ENCODE data around the gene PEX10. TPM values are rescaled to one million over a fixed set of nuclear protein-coding genes. Genes with fewer than 3 reads are reported as not detected.

The PEX10 gene
- total RNA-seq, 2 donors from 2014 or later: 18.1 to 26.5 TPM

DNA sequence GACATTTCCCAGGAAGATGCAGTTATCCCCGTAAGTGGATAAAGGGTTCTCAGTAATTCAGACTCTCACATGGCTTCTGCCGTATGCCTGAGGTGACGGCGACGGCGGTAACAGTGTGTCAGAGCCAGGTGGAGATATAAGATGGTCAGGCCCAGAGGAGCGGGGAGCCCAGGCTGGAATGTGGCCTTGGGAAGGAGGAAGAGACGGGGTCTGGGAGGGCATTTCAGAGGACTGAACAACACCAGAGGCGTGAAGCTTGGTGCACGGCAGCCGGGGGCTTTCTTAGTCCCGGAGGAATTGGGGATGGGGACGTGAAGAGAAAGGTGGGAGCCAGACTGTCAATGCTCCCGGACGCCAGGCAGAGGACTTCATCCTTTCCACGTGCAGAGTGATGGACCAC lies 19.7 kb downstream of the PEX10 start:
- H3K9me3 ChIP-seq: no peaks in the 10 kb centered on the region
- DNase-seq (no peak), ATAC-seq (no peak)
- peaks cover 0 to 8% of the 10 kb centered on the region in 2 donors for H3K36me3 ChIP-seq (replicated peaks in 1 of 2; ENCODE audit: insufficient read depth in 1 of 2, low read depth in 2 of 2)
- peak overlapping the region in 3 of 4 donors; percentile 79 to 95 (median 93) for H3K27ac ChIP-seq
- H3K4me3 ChIP-seq: peak overlapping the region in 1 of 2 donors; percentile 97
- H3K4me1 ChIP-seq: peaks cover 45% of the 10 kb centered on the region
- WGBS, 2 donors: 25 to 26% methylated on average over 13 to 16 of the region's 16 CpGs
- intact Hi-C loops (cut with DNase I): no loop called here
- H3K27me3 ChIP-seq: no peaks in the 10 kb centered on the region
- TF ChIP-seq, protein P1, sequence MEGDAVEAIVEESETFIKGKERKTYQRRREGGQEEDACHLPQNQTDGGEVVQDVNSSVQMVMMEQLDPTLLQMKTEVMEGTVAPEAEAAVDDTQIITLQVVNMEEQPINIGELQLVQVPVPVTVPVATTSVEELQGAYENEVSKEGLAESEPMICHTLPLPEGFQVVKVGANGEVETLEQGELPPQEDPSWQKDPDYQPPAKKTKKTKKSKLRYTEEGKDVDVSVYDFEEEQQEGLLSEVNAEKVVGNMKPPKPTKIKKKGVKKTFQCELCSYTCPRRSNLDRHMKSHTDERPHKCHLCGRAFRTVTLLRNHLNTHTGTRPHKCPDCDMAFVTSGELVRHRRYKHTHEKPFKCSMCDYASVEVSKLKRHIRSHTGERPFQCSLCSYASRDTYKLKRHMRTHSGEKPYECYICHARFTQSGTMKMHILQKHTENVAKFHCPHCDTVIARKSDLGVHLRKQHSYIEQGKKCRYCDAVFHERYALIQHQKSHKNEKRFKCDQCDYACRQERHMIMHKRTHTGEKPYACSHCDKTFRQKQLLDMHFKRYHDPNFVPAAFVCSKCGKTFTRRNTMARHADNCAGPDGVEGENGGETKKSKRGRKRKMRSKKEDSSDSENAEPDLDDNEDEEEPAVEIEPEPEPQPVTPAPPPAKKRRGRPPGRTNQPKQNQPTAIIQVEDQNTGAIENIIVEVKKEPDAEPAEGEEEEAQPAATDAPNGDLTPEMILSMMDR (IDR thresholded peaks at IDR 0.05): no peak
- TF ChIP-seq POLR2A (IDR thresholded peaks at IDR 0.05): no peak

DNA sequence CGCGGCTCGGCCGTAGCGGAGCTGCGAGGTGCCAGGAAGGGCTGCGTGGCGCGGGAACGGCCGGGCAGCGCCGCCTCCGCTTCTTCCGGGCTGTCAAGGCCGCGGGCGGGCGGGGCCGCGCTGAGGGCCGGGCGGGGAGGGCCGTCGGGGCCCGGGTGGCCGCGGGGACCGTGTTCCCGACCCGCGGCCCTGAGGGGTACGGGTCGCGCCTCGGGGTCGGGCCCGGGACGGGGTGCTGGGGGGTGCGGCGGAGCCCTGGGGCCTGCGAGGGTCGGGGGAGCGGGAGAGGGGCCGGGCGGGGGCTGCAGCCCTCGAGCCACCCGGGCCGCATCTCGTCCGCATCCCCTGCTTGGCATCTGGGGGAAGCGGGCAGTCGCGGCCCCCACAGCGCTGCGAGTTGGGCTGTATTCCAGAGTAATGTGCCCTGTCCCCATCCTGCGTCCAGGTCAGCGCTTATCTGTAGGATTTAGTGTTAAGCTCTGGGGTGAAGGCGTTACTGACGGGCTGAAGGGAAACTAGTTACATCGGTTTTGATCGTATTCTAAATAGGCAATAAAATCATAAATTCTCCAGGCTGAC lies 20.3 kb downstream of the PEX10 start:
- no peak for TF ChIP-seq POLR2A (IDR thresholded peaks at IDR 0.05)
- TF ChIP-seq, protein P1 (IDR thresholded peaks at IDR 0.05): no peak
- WGBS, 2 donors: 0% methylated on average over 7 to 56 of the region's 62 CpGs
- peak overlapping the region; percentile 79 to 95 (median 91) for H3K27ac ChIP-seq
- H3K36me3 ChIP-seq (replicated peaks in 1 of 2; ENCODE audit: insufficient read depth in 1 of 2, low read depth in 2 of 2): peaks cover 0 to 1% of the 10 kb centered on the region in 2 donors
- ATAC-seq (peak; percentile 28), DNase-seq (no peak)
- no peaks in the 10 kb centered on the region for H3K9me3 ChIP-seq
- peak overlapping the region; percentile 27 to 97 for H3K4me3 ChIP-seq
- H3K4me1 ChIP-seq: peaks cover 45% of the 10 kb centered on the region
- intact Hi-C loops (cut with DNase I): no loop called here
- H3K27me3 ChIP-seq: no peaks in the 10 kb centered on the region

DNA sequence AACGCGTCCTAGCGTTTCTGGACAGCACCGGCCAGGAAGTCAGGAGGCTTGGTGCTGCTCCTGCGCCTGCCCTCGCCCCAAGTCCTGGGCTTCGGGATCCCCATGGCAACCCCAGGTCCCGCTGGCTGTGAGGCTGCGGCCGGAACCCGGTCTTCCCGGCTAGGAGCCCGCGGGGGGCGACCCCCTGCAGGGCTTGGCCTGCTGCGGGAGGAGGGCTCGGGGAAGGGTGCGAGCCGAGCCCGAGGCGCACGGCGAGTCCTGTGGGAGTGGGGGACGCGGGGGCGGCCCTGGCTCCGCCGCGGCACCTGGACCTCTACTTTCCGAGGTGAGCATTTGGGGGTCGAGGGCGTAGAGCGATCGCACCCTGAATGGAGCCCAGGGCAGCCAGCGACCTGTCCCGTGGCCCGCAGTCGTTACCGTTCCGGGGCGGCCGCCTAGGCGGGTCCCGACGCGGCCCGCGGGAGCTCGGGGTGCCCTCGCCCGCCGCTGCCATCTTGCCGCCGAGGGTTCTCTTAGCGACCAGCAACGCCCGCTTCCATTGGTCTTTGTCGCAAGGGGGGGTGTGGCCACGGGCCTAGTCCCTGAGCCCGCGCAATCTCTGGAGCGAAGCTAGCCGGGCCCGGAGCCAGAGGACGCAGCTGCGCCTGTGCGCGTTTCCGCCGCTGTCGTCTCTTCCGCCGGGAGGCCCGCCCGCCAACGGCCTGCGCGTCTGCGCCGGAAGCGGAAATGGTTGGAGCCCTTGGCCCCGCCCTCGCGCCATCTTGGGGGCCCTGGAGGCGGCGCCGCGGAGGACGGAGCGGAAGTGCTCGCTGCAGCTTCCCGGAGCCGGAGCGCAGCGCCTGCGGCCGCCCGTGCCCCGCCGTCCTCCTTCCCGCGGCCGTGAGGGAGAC lies 21.1 kb downstream of the PEX10 start, which contains the start of the genes MORN1 and RER1:
MORN1 (minus strand) TSS at position 514 of the 890 bp plus-strand sequence; CDS start at position 493, 21 bp downstream.
RER1 (plus strand) TSS at position 801 of the 890 bp plus-strand sequence. CDS start 3,950 bp downstream, outside the sequence.
- Histone ChIP-seq H3K4me1 (peaks cover 45% of the 10 kb centered on the region), H3K4me3 (peak within 1 kb of the TSS; percentile 85 to 97), H3K36me3 (replicated peaks in 1 of 2; ENCODE audit: insufficient read depth in 1 of 2, low read depth in 2 of 2) (no peaks in the 10 kb centered on the region), H3K9me3 (no peaks in the 10 kb centered on the region), H3K27me3 (no peaks in the 10 kb centered on the region), H3K27ac (peak within 1 kb of the TSS; percentile 79 to 95 (median 91))
- DNase-seq: peak; percentile 99 to 100 (median 99)
- peak; percentile 68 to 84 (median 80) for TF ChIP-seq POLR2A (IDR thresholded peaks at IDR 0.05)
- TF ChIP-seq, protein P1 (IDR thresholded peaks at IDR 0.05): peak in 2 of 7 experiments; percentile 4 to 8
- WGBS, 2 donors: 0% methylated on average over 2 to 89 of the region's 103 CpGs
- intact Hi-C loops (cut with DNase I): no loop called here
- ATAC-seq: peak; percentile 99

DNA sequence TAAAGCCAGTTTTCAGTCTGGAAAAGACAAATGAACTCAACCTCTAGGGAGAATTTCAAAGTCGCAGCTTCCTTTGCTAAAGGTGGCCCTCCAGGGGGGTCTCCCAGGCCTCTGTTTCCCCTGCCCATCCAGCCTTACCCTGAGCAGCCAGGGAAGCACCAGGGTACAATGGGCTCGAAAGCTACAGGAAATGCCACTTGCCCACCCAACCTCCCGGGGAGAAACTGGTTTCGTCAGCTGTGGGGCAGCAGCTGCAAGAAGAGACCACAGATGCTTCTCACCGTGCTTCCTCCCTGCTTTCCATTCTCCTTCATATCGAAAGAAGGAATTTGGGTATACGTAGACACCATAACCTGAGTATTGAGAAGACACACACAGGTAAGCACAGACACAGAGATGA lies 22.7 kb downstream of the PEX10 start:
- Histone ChIP-seq H3K36me3 (replicated peaks in 1 of 2; ENCODE audit: insufficient read depth in 1 of 2, low read depth in 2 of 2) (no peaks in the 10 kb centered on the region), H3K9me3 (no peaks in the 10 kb centered on the region), H3K4me3 (no peak overlapping the region), H3K27ac (no peak overlapping the region), H3K27me3 (no peaks in the 10 kb centered on the region), H3K4me1 (peaks cover 38% of the 10 kb centered on the region)
- TF ChIP-seq, protein P1 (IDR thresholded peaks at IDR 0.05): no peak
- TF ChIP-seq POLR2A (IDR thresholded peaks at IDR 0.05): no peak
- ATAC-seq (no peak), DNase-seq (no peak)
- 80 to 82% methylated on average over 7 of the region's 7 CpGs for WGBS, 2 donors
- intact Hi-C loops (cut with DNase I): no loop called here
